ENCODE measurements around the gene ZDHHC7. TPM values are rescaled to one million over a fixed set of nuclear protein-coding genes. Genes with fewer than 3 reads are reported as not detected.

The ZDHHC7 gene
- total RNA-seq, 1 experiment from 2014 or later = 39.9 TPM

DNA sequence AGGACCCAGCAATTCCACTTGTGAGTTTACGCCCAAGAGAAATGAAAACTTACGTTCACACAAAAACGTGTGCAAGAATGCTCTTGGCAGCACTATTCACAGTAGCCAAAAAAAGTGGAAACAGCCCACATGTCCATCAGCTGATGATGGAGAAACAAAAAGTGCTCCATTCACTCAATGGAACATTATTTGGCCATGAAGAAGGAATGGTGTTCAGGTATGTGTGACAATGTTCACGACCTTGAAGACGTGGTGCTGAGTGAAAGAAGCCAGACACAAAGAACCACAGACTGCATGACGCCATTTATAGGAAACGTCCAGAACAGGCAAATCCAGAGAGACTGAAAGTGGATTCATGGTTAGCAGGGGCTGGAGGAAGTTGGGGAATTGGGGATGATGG lies 84.9 kb downstream of the ZDHHC7 start:
- TF ChIP-seq RAD21 (IDR thresholded peaks at IDR 0.05; ENCODE audit: low read depth) = no peak
- no peak for TF ChIP-seq CEBPB (IDR thresholded peaks at IDR 0.05; ENCODE audit: low read depth)
- TF ChIP-seq ZNF274 (IDR thresholded peaks at IDR 0.05; ENCODE audit: low read depth, low read length) = no peak
- no peak for TF ChIP-seq SP1 (IDR thresholded peaks at IDR 0.05; ENCODE audit: low read depth)
- TF ChIP-seq, protein P1, sequence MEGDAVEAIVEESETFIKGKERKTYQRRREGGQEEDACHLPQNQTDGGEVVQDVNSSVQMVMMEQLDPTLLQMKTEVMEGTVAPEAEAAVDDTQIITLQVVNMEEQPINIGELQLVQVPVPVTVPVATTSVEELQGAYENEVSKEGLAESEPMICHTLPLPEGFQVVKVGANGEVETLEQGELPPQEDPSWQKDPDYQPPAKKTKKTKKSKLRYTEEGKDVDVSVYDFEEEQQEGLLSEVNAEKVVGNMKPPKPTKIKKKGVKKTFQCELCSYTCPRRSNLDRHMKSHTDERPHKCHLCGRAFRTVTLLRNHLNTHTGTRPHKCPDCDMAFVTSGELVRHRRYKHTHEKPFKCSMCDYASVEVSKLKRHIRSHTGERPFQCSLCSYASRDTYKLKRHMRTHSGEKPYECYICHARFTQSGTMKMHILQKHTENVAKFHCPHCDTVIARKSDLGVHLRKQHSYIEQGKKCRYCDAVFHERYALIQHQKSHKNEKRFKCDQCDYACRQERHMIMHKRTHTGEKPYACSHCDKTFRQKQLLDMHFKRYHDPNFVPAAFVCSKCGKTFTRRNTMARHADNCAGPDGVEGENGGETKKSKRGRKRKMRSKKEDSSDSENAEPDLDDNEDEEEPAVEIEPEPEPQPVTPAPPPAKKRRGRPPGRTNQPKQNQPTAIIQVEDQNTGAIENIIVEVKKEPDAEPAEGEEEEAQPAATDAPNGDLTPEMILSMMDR (IDR thresholded peaks at IDR 0.05 in 2 of 3, conservative IDR thresholded peaks at IDR 0.05 in 1 of 3; ENCODE audit: borderline replicate concordance in 1 of 3, insufficient read depth in 1 of 3, low read depth in 2 of 3, low read length in 2 of 3) = no peak
- TF ChIP-seq EZH2 (IDR thresholded peaks at IDR 0.05) = no peak
- TF ChIP-seq SIN3A (IDR thresholded peaks at IDR 0.05; ENCODE audit: low read depth) = no peak
- TF ChIP-seq YY1 (IDR thresholded peaks at IDR 0.05; ENCODE audit: extremely low read depth, insufficient replicate concordance, low read depth, low read length) = no peak
- TF ChIP-seq ZFX (IDR thresholded peaks at IDR 0.05) = no peak
- no peak for TF ChIP-seq POLR2AphosphoS5 (IDR thresholded peaks at IDR 0.05; ENCODE audit: low read depth, low read length)
- no peak for TF ChIP-seq SRF (IDR thresholded peaks at IDR 0.05; ENCODE audit: low read depth)
- no peak for TF ChIP-seq CBX3 (IDR thresholded peaks at IDR 0.05; ENCODE audit: low read depth)
- H3K9me3 ChIP-seq (ENCODE audit: control insufficient read depth in 1 of 2, insufficient read depth in 1 of 2, low read depth in 1 of 2, low read length in 2 of 2) = no peaks in the 10 kb centered on the region
- no peak overlapping the region for H3K9ac ChIP-seq (ENCODE audit: low read length)
- no peak overlapping the region for H3K4me3 ChIP-seq (replicated peaks in 1 of 2; ENCODE audit: low read depth in 1 of 2, low read length in 2 of 2)
- ChIA-PET RAD21 (ENCODE audit: low non-redundant PET in 1 of 2, low total read pairs in 2 of 2, uncharacterized antibody in 2 of 2, unreplicated experiment in 2 of 2) (interaction anchor here (1.2 to 2.2 kb wide), 3 partner anchors 26 to 45 kb away, joined by 4 to 7 read pairs (median 4); no protein-coding TSS in a partner anchor), CTCF (interaction anchor here (1.0 to 3.5 kb wide), 6 partner anchors 9 to 188 kb away, joined by 3 to 49 read pairs (median 8); no protein-coding TSS in a partner anchor), POLR2A (no interaction called here)
- H2AFZ ChIP-seq (ENCODE audit: low read depth, low read length, poor library complexity, severe bottlenecking) = no peak overlapping the region
- H3K36me3 ChIP-seq (ENCODE audit: control insufficient read depth in 1 of 2, insufficient read depth in 2 of 2, low read length in 2 of 2) = no peaks in the 10 kb centered on the region
- H3K9me2 ChIP-seq (ENCODE audit: insufficient read depth) = no peaks in the 10 kb centered on the region
- H4K20me1 ChIP-seq (ENCODE audit: insufficient read depth) = no peaks in the 10 kb centered on the region
- H3K27me3 ChIP-seq (ENCODE audit: insufficient read depth, low read length) = no peaks in the 10 kb centered on the region
- BruUV-seq (replicated peaks) = no TSS peak
- DNase-seq (ENCODE audit: low read depth, low spot score) (no peak), ATAC-seq (no peak)
- H3K79me2 ChIP-seq (ENCODE audit: insufficient read depth, low read length) = no peaks in the 10 kb centered on the region
- intact Hi-C loops (cut with micrococcal nuclease) = no loop called here
- H3K4me1 ChIP-seq (ENCODE audit: control insufficient read depth in 1 of 2, insufficient read depth in 2 of 2, low read length in 2 of 2) = peaks cover 0 to 12% of the 10 kb centered on the region in 2 experiments; a peak in 1 of 4 replicates
- H3K27ac ChIP-seq (ENCODE audit: low read depth, low read length) = no peak overlapping the region
- H3K4me2 ChIP-seq (ENCODE audit: low read length) = no peak overlapping the region
